GM12892 (cell line): ENCODE results near the gene CCDC160.

Experiments
- POLR2A ChIP-seq: IDR thresholded peaks from 2 replicates; pipeline ENCODE4 v1.6.1; 2011; ENCODE audit warnings: low read depth, low read length, control low read depth
- POLR2AphosphoS5 ChIP-seq: IDR thresholded peaks from 2 replicates; pipeline ENCODE4 v1.6.1; 2011; ENCODE audit warnings: low read depth, low read length, control low read depth
- TAF1 ChIP-seq: IDR thresholded peaks from 2 replicates; pipeline ENCODE4 v1.6.1; 2011; ENCODE audit warnings: low read depth, mild to moderate bottlenecking, control low read depth, low read length, borderline replicate concordance

DNA sequence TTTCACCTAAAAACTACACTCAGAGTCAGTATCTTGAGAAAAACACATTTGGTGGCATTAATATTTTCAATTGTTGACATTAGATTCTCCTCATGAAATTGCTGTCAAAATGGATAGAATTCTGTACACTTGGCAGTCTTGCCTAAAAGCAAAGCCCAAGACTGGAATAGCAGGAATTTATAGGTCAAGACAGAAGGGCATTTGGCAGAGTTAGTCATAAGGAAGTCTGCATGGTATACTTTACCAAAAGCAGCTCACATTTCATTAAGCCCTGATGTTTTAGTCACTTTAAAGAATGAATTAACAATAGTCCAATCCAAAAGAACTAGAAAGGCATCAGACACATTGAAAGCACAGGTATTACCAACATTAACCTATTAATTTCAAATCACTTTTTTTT lies 7.1 kb downstream of the CCDC160 start:
- TF ChIP-seq POLR2AphosphoS5, result no peak
- no peak for TF ChIP-seq POLR2A
- TF ChIP-seq TAF1, result no peak
